ENCODE measurements around the gene TMEM132D.

GRCh38 chr12:129258781-129259318, 645.0 kb downstream of the TMEM132D start:
- TF ChIP-seq, protein P1, sequence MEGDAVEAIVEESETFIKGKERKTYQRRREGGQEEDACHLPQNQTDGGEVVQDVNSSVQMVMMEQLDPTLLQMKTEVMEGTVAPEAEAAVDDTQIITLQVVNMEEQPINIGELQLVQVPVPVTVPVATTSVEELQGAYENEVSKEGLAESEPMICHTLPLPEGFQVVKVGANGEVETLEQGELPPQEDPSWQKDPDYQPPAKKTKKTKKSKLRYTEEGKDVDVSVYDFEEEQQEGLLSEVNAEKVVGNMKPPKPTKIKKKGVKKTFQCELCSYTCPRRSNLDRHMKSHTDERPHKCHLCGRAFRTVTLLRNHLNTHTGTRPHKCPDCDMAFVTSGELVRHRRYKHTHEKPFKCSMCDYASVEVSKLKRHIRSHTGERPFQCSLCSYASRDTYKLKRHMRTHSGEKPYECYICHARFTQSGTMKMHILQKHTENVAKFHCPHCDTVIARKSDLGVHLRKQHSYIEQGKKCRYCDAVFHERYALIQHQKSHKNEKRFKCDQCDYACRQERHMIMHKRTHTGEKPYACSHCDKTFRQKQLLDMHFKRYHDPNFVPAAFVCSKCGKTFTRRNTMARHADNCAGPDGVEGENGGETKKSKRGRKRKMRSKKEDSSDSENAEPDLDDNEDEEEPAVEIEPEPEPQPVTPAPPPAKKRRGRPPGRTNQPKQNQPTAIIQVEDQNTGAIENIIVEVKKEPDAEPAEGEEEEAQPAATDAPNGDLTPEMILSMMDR (IDR thresholded peaks at IDR 0.05), result no peak
- TF ChIP-seq POLR2A (IDR thresholded peaks at IDR 0.05), result no peak

Measured in body of pancreas (tissue), 4 donors.